SK-N-SH (cell line): ENCODE results near the gene RCCD1. TPM values are rescaled to one million over a fixed set of nuclear protein-coding genes. Genes with fewer than 3 reads are reported as not detected.

Experiments used
- CTCF ChIA-PET: fragments of 300-600, 350-600 bp; formaldehyde crosslinking; extraction: SDS; loops from one replicate; lab custom pipeline; 2021; lab: Yijun Ruan, JAX
- POLR2A ChIA-PET: fragments of 350-600 bp; sonication (Branson Sonifier 250); formaldehyde crosslinking; extraction: SDS; loops from one replicate; lab custom pipeline; 2020; ENCODE audit warnings: antibody characterized with exemption, inconsistent platforms; lab: Yijun Ruan, JAX
- DNase-seq: peaks from one replicate; pipeline ENCODE4 v3.0.0; 2012
- H2AFZ ChIP-seq: fragments of 200-600 bp; sonication (generic); 2 replicates; pipeline ENCODE4 v1.8.1; 2016; ENCODE audit warnings: antibody characterized with exemption, mild to moderate bottlenecking, low read depth
- H3F3A ChIP-seq: fragments of 200-600 bp; sonication (generic); replicated peaks from 2 replicates; pipeline ENCODE3; 2016; ENCODE audit warnings: antibody characterized with exemption, mild to moderate bottlenecking; ENCODE audit not compliant: insufficient read depth
- H3K27ac ChIP-seq, 2 experiments: fragments of 200-500 bp in 1 of 2; fragments of 200-600 bp in 1 of 2; sonication (Bioruptor generic) in 1 of 2; sonication (generic), shearing (Covaris generic) in 1 of 2; 2 replicates each; pipeline versions ENCODE4 v1.5.1 to v1.6.1; 2014 to 2016; ENCODE audit warnings: low read depth in 2 of 2, inconsistent platforms in 1 of 2, low read length in 1 of 2, mild to moderate bottlenecking in 1 of 2, mixed read lengths in 1 of 2
- H3K27me3 ChIP-seq: fragments of 200-600 bp; sonication (generic), shearing (Covaris generic); 2 replicates; pipeline ENCODE4 v1.6.1; 2016; ENCODE audit warnings: mixed run types; ENCODE audit not compliant: insufficient read depth
- H3K36me3 ChIP-seq, 2 experiments: fragments of 200-500 bp in 1 of 2; fragments of 200-600 bp in 1 of 2; sonication (Bioruptor generic) in 1 of 2; sonication (generic) in 1 of 2; replicated peaks in 1 of 2; 2 replicates each; pipeline versions ENCODE3 to v1.5.1; 2014 to 2016; ENCODE audit warnings: low read length in 1 of 2, mild to moderate bottlenecking in 1 of 2; ENCODE audit not compliant: insufficient read depth in 2 of 2, control insufficient read depth in 1 of 2
- H3K4me1 ChIP-seq, 2 experiments: fragments of 200-500 bp in 1 of 2; fragments of 200-600 bp in 1 of 2; sonication (Bioruptor generic) in 1 of 2; sonication (generic), shearing (Covaris generic) in 1 of 2; 2 replicates each; pipeline versions ENCODE4 v1.5.1 to v1.6.1; 2014 to 2016; ENCODE audit warnings: low read depth in 1 of 2, low read length in 1 of 2, mixed run types in 1 of 2; ENCODE audit not compliant: insufficient read depth in 2 of 2, control insufficient read depth in 1 of 2
- H3K4me2 ChIP-seq: fragments of 200-600 bp; sonication (generic), shearing (Covaris generic); 2 replicates; pipeline ENCODE4 v1.6.1; 2017; ENCODE audit warnings: mixed run types
- H3K4me3 ChIP-seq, 2 experiments: fragments of 200-500 bp in 1 of 2; fragments of 200-600 bp in 1 of 2; sonication (Bioruptor generic) in 1 of 2; sonication (generic), shearing (Covaris generic) in 1 of 2; 2 replicates each; pipeline versions ENCODE4 v1.5.1 to v1.8.1; 2014 to 2016; ENCODE audit warnings: low read depth in 2 of 2, inconsistent platforms in 1 of 2, low read length in 1 of 2, mild to moderate bottlenecking in 1 of 2, mixed read lengths in 1 of 2, moderate library complexity in 1 of 2
- H3K79me2 ChIP-seq: fragments of 200-600 bp; sonication (generic); 2 replicates; pipeline ENCODE4 v1.8.1; 2017; ENCODE audit warnings: mild to moderate bottlenecking; ENCODE audit not compliant: insufficient read depth
- H3K9ac ChIP-seq: fragments of 200-600 bp; sonication (generic); 2 replicates; pipeline ENCODE4 v1.6.1; 2017; ENCODE audit warnings: mixed run types
- H3K9me2 ChIP-seq: fragments of 200-600 bp; sonication (generic); 2 replicates; pipeline ENCODE4 v1.6.1; 2017; ENCODE audit warnings: mixed run types
- H3K9me3 ChIP-seq: fragments of 200-600 bp; sonication (generic); 2 replicates; pipeline ENCODE4 v1.6.1; 2017; ENCODE audit warnings: mixed run types, mild to moderate bottlenecking, moderate library complexity
- H4K20me1 ChIP-seq: fragments of 200-600 bp; sonication (generic); 2 replicates; pipeline ENCODE4 v1.6.1; 2017; ENCODE audit warnings: mild to moderate bottlenecking, mixed run types; ENCODE audit not compliant: insufficient read depth
- ELF1 ChIP-seq: IDR thresholded peaks from 2 replicates; pipeline ENCODE4 v1.4.0; 2012
- FOXJ3 ChIP-seq: sonication (generic); formaldehyde crosslinking; IDR thresholded peaks from 2 replicates; pipeline ENCODE4 v1.5.1; 2020; ENCODE audit warnings: mild to moderate bottlenecking, missing genetic modification reagents
- NFIC ChIP-seq: IDR thresholded peaks from 2 replicates; pipeline ENCODE4 v1.4.0; 2012; ENCODE audit warnings: borderline replicate concordance
- NRF1 ChIP-seq: IDR thresholded peaks from 2 replicates; pipeline ENCODE4 v1.6.1; 2012; ENCODE audit warnings: low read depth, mild to moderate bottlenecking, low read length
- RCOR1 ChIP-seq: fragments of 150-350 bp; IDR thresholded peaks from 2 replicates; pipeline ENCODE4 v1.6.1; 2017; ENCODE audit warnings: antibody characterized with exemption, low read length
- RXRA ChIP-seq: IDR thresholded peaks from 2 replicates; pipeline ENCODE4 v1.4.0; 2012; ENCODE audit warnings: low read depth, mild to moderate bottlenecking, borderline replicate concordance
- SMC3 ChIP-seq: IDR thresholded peaks from 2 replicates; pipeline ENCODE4 v1.6.1; 2012; ENCODE audit warnings: low read depth, low read length, improper control_type of control experiment
- TAF1 ChIP-seq: IDR thresholded peaks from 2 replicates; pipeline ENCODE4 v1.6.1; 2012; ENCODE audit warnings: low read depth, mild to moderate bottlenecking, low read length, moderate library complexity, borderline replicate concordance
- YY1 ChIP-seq: IDR thresholded peaks from 2 replicates; pipeline ENCODE4 v1.4.0; 2012; ENCODE audit warnings: low read depth, mild to moderate bottlenecking
- WGBS: methylation state at CpG from one replicate; pipeline ENCODE4 v1.1.6; 2017; ENCODE audit warnings: low lambda C conversion rate; 5-methylcytosine and 5-hydroxymethylcytosine counted together
- polyA plus RNA-seq, 3 experiments: library from polyadenylated mRNA; depleted of rRNA; stranded (reverse); fragments of >200 nt; gene quantifications; 2 replicates each; pipeline ENCODE4 v1.2.3, GENCODE V29; 2012
- TF ChIP-seq, protein P1 (sequence below): IDR thresholded peaks from 2 replicates; pipeline ENCODE4 v1.6.1; 2012; ENCODE audit warnings: mild to moderate bottlenecking, low read depth, low read length, moderate library complexity
- TF ChIP-seq, protein P2 (sequence below): fragments of 150-350 bp; IDR thresholded peaks from 2 replicates; pipeline ENCODE4 v1.6.1; 2017; ENCODE audit warnings: antibody characterized with exemption, low read length, low read depth, borderline replicate concordance
- TF ChIP-seq, protein P3 (sequence below): fragments of 200-600 bp; sonication (generic); IDR thresholded peaks from 2 replicates; pipeline ENCODE4 v1.6.1; 2017; ENCODE audit warnings: antibody characterized with exemption, mild to moderate bottlenecking, moderate library complexity

RCCD1 gene
- polyA plus RNA-seq, 1 of the 3 experiments (the other 2 are of a cell fraction), result 21.2 TPM

DNA sequence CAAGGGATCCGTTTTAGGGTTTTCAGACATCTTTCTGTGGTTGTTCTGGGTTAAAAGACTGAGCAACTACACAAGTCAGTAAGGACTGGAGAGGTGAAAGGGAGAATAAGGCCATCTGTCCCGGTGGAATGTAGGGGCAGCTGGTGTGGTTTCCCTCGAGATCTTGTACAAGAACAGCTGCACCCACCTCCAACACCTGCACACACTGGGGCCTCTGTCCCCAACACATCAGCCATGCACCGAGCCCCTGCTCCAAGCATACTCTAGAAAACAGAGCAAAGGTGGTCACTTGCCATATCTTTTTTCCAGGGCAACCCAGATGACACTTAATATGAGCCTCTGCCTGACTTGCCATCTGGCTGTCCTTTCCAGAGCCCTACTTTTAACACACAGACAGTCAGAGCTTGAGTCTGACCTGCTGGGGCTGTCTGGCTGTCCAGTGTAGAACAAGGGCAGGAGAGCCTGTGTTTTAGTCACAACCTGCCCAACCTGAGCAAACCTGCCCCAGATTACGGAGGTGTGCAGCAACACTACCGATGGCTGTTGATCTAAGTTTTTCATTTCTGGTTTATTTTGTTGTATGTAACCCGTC lies 39.4 kb upstream of the RCCD1 start:
- H3K9ac ChIP-seq, result no peak overlapping the region
- no peaks in the 10 kb centered on the region for H3K9me3 ChIP-seq
- CTCF ChIA-PET, result no interaction called here
- no peaks in the 10 kb centered on the region for H3K9me2 ChIP-seq
- no peak overlapping the region for H2AFZ ChIP-seq
- H3K79me2 ChIP-seq, result no peaks in the 10 kb centered on the region
- H3K36me3 ChIP-seq, result peaks cover 0 to 78% of the 10 kb centered on the region in 2 experiments
- H3K27me3 ChIP-seq, result no peaks in the 10 kb centered on the region
- no peak overlapping the region for H3K27ac ChIP-seq
- H3F3A ChIP-seq, result no peaks in the 10 kb centered on the region
- H3K4me2 ChIP-seq, result no peak overlapping the region
- no peak for TF ChIP-seq SMC3
- no peak for TF ChIP-seq RXRA
- TF ChIP-seq TAF1, result no peak
- no peak for TF ChIP-seq NRF1
- TF ChIP-seq NFIC, result no peak
- TF ChIP-seq RCOR1, result no peak
- no peak for TF ChIP-seq ELF1
- TF ChIP-seq YY1, result no peak
- TF ChIP-seq, protein P1, sequence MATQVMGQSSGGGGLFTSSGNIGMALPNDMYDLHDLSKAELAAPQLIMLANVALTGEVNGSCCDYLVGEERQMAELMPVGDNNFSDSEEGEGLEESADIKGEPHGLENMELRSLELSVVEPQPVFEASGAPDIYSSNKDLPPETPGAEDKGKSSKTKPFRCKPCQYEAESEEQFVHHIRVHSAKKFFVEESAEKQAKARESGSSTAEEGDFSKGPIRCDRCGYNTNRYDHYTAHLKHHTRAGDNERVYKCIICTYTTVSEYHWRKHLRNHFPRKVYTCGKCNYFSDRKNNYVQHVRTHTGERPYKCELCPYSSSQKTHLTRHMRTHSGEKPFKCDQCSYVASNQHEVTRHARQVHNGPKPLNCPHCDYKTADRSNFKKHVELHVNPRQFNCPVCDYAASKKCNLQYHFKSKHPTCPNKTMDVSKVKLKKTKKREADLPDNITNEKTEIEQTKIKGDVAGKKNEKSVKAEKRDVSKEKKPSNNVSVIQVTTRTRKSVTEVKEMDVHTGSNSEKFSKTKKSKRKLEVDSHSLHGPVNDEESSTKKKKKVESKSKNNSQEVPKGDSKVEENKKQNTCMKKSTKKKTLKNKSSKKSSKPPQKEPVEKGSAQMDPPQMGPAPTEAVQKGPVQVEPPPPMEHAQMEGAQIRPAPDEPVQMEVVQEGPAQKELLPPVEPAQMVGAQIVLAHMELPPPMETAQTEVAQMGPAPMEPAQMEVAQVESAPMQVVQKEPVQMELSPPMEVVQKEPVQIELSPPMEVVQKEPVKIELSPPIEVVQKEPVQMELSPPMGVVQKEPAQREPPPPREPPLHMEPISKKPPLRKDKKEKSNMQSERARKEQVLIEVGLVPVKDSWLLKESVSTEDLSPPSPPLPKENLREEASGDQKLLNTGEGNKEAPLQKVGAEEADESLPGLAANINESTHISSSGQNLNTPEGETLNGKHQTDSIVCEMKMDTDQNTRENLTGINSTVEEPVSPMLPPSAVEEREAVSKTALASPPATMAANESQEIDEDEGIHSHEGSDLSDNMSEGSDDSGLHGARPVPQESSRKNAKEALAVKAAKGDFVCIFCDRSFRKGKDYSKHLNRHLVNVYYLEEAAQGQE, result no peak
- 81% methylated on average over 7 of the region's 7 CpGs for WGBS
- DNase-seq, result no peak
- H3K4me1 ChIP-seq, result no peaks in the 10 kb centered on the region
- H4K20me1 ChIP-seq, result no peaks in the 10 kb centered on the region
- POLR2A ChIA-PET, result no interaction called here
- no peak overlapping the region for H3K4me3 ChIP-seq

DNA sequence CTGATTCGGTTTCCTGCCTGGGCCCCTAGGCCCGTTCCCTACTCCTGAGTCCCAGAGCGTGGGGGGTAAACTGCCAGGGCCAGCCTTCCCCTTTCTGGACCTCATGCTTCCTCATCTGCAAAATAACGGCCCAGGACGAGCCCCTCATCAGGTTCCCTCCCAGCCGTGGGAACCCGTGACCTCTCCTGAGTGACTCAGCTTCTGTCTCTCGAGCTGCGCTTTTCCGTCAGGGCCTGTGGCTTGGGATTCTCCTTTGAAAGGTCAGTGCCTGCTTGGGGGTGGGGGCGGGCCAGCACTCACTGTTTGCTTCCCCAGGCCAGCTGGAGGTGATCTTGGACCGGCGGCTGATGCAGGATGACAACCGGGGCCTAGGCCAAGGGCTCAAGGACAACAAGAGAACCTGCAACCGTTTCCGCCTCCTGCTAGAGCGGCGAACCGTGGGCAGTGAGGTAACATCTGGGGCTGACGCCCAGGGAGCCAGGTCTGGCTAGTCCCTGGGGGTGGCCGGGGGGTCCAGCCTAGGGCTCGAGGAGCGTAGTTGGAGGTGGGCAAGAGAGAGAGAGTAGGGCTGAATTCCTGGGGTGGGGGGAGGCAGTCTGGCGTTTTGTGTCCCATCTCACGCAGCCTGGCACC lies 38.8 kb upstream of the RCCD1 start:
- DNase-seq, result no peak
- Histone ChIP-seq H4K20me1 (no peaks in the 10 kb centered on the region), H3K36me3 (peaks cover 1 to 79% of the 10 kb centered on the region in 2 experiments), H3K4me2 (no peak overlapping the region), H3K27ac (no peak overlapping the region), H3K4me3 (no peak overlapping the region), H3K4me1 (no peaks in the 10 kb centered on the region), H3K9me2 (no peaks in the 10 kb centered on the region), H3K79me2 (no peaks in the 10 kb centered on the region), H2AFZ (no peak overlapping the region), H3K9ac (no peak overlapping the region), H3K27me3 (no peaks in the 10 kb centered on the region), H3F3A (no peaks in the 10 kb centered on the region), H3K9me3 (no peaks in the 10 kb centered on the region)
- POLR2A ChIA-PET, result no interaction called here
- WGBS, result 89% methylated on average over 23 of the region's 25 CpGs
- TF ChIP-seq, protein P2, sequence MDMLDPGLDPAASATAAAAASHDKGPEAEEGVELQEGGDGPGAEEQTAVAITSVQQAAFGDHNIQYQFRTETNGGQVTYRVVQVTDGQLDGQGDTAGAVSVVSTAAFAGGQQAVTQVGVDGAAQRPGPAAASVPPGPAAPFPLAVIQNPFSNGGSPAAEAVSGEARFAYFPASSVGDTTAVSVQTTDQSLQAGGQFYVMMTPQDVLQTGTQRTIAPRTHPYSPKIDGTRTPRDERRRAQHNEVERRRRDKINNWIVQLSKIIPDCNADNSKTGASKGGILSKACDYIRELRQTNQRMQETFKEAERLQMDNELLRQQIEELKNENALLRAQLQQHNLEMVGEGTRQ, result no peak
- TF ChIP-seq ELF1 (no peak), FOXJ3 (CRISPR knock-in tag) (no peak)
- TF ChIP-seq, protein P3, sequence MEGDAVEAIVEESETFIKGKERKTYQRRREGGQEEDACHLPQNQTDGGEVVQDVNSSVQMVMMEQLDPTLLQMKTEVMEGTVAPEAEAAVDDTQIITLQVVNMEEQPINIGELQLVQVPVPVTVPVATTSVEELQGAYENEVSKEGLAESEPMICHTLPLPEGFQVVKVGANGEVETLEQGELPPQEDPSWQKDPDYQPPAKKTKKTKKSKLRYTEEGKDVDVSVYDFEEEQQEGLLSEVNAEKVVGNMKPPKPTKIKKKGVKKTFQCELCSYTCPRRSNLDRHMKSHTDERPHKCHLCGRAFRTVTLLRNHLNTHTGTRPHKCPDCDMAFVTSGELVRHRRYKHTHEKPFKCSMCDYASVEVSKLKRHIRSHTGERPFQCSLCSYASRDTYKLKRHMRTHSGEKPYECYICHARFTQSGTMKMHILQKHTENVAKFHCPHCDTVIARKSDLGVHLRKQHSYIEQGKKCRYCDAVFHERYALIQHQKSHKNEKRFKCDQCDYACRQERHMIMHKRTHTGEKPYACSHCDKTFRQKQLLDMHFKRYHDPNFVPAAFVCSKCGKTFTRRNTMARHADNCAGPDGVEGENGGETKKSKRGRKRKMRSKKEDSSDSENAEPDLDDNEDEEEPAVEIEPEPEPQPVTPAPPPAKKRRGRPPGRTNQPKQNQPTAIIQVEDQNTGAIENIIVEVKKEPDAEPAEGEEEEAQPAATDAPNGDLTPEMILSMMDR, result no peak
- CTCF ChIA-PET, result no interaction called here
